Smooth muscle cell (in vitro differentiated cells): ENCODE measurements around the gene SRF. TPM values are rescaled to one million over a fixed set of nuclear protein-coding genes. Genes with fewer than 3 reads are reported as not detected.

Experiments
- DNase-seq: peaks from one replicate; lab custom pipeline; 2025; ENCODE audit not compliant: unreplicated experiment; lab: John Stamatoyannopoulos, UW
- H2AFZ ChIP-seq: fragments of 200-600 bp; sonication (generic); 2 replicates; pipeline ENCODE4 v1.6.0; 2016; ENCODE audit warnings: antibody characterized with exemption, low read depth, mild to moderate bottlenecking
- H3F3A ChIP-seq: fragments of 200-600 bp; sonication (generic); 2 replicates; pipeline ENCODE4 v1.6.0; 2017; ENCODE audit warnings: antibody characterized with exemption, low read depth
- H3K27ac ChIP-seq: fragments of 200-600 bp; sonication (generic); 2 replicates; pipeline ENCODE4 v1.5.1; 2016; ENCODE audit warnings: low read depth, mild to moderate bottlenecking
- H3K27me3 ChIP-seq: fragments of 200-600 bp; sonication (generic); 2 replicates; pipeline ENCODE4 v1.6.1; 2016; ENCODE audit warnings: low read depth, mild to moderate bottlenecking
- H3K36me3 ChIP-seq: fragments of 200-600 bp; sonication (generic); 2 replicates; pipeline ENCODE4 v1.5.1; 2016; ENCODE audit warnings: low read depth
- H3K4me1 ChIP-seq: fragments of 200-600 bp; sonication (generic); 2 replicates; pipeline ENCODE4 v1.5.1; 2016; ENCODE audit warnings: low read depth
- H3K4me2 ChIP-seq: fragments of 200-600 bp; sonication (generic); 2 replicates; pipeline ENCODE4 v1.6.0; 2016; ENCODE audit warnings: mild to moderate bottlenecking
- H3K4me3 ChIP-seq: fragments of 200-600 bp; sonication (generic); 2 replicates; pipeline ENCODE4 v1.5.1; 2016; ENCODE audit warnings: mild to moderate bottlenecking
- H3K79me2 ChIP-seq: fragments of 200-600 bp; sonication (generic); 2 replicates; pipeline ENCODE4 v1.6.0; 2016; ENCODE audit warnings: low read depth, mild to moderate bottlenecking
- H3K9ac ChIP-seq: fragments of 200-600 bp; sonication (generic); 2 replicates; pipeline ENCODE4 v1.6.0; 2016; ENCODE audit warnings: low read depth
- H3K9me3 ChIP-seq: fragments of 200-600 bp; sonication (generic); replicated peaks from 2 replicates; pipeline ENCODE4 v1.5.1; 2016; ENCODE audit warnings: low read depth
- H4K20me1 ChIP-seq: fragments of 200-600 bp; sonication (generic); 2 replicates; pipeline ENCODE4 v1.6.0; 2016; ENCODE audit warnings: low read depth
- CTCF ChIP-seq: fragments of 200-600 bp; sonication (generic); IDR thresholded peaks from 2 replicates; pipeline ENCODE4 v1.5.1; 2017; ENCODE audit warnings: borderline replicate concordance, mild to moderate bottlenecking, antibody characterized with exemption; ENCODE audit not compliant: insufficient read depth, poor library complexity, severe bottlenecking
- WGBS: methylation state at CpG from one replicate; pipeline ENCODE4 v1.1.7; 2016; ENCODE audit warnings: low lambda C conversion rate; 5-methylcytosine and 5-hydroxymethylcytosine counted together
- polyA plus RNA-seq: library from polyadenylated mRNA; unstranded; fragments of >200 nt; fragmentation: Nextera tagmentation; extraction: Ambion mirVana; gene quantifications from 2 replicates; pipeline ENCODE4 v1.2.1, GENCODE V29; 2016
- total RNA-seq: library from RNA; depleted of rRNA; stranded (reverse); fragments of >200 nt; gene quantifications from 2 replicates; pipeline ENCODE4 v1.2.3, GENCODE V29; 2014

SRF gene
- total and polyA plus RNA-seq, 2 experiments from 2014 or later, result 6.8 to 22.9 TPM

- no peaks in the 10 kb centered on the region for H4K20me1 ChIP-seq
- no peaks in the 10 kb centered on the region for H3K9me3 ChIP-seq
- no peaks in the 10 kb centered on the region for H3K79me2 ChIP-seq
- H2AFZ ChIP-seq, result no peak overlapping the region
- H3K36me3 ChIP-seq, result no peaks in the 10 kb centered on the region
- no peak for DNase-seq
- no peaks in the 10 kb centered on the region for H3K27me3 ChIP-seq
- H3K27ac ChIP-seq, result no peak overlapping the region
- H3K9ac ChIP-seq, result no peak overlapping the region
- 90% methylated on average over 20 of the region's 20 CpGs for WGBS
- no peaks in the 10 kb centered on the region for H3K4me1 ChIP-seq
- H3K4me3 ChIP-seq, result no peak overlapping the region
- no peak overlapping the region for H3K4me2 ChIP-seq
- no peak for TF ChIP-seq CTCF
- H3F3A ChIP-seq, result no peaks in the 10 kb centered on the region
Observed at GRCh38 chr6:43221046-43221972, 50.2 kb downstream of the SRF start.

GRCh38 chr6:43222418-43223059 lies 51.5 kb downstream of the SRF start:
- TF ChIP-seq CTCF, result no peak
- Histone ChIP-seq H3K27me3 (no peaks in the 10 kb centered on the region), H3K9ac (no peak overlapping the region), H3F3A (no peaks in the 10 kb centered on the region), H3K4me2 (no peak overlapping the region), H4K20me1 (no peaks in the 10 kb centered on the region), H3K36me3 (no peaks in the 10 kb centered on the region), H3K4me1 (no peaks in the 10 kb centered on the region), H2AFZ (no peak overlapping the region), H3K79me2 (no peaks in the 10 kb centered on the region), H3K27ac (no peak overlapping the region), H3K9me3 (no peaks in the 10 kb centered on the region), H3K4me3 (no peak overlapping the region)
- DNase-seq, result no peak
- 97% methylated on average over 15 of the region's 15 CpGs for WGBS

- DNase-seq, result no peak
- no peaks in the 10 kb centered on the region for H3K4me1 ChIP-seq
- no peak overlapping the region for H3K4me2 ChIP-seq
- H3K9ac ChIP-seq, result no peak overlapping the region
- no peaks in the 10 kb centered on the region for H3K27me3 ChIP-seq
- no peaks in the 10 kb centered on the region for H3F3A ChIP-seq
- H2AFZ ChIP-seq, result no peak overlapping the region
- H3K4me3 ChIP-seq, result no peak overlapping the region
- 94% methylated on average over 14 of the region's 14 CpGs for WGBS
- H3K36me3 ChIP-seq, result no peaks in the 10 kb centered on the region
- no peaks in the 10 kb centered on the region for H4K20me1 ChIP-seq
- H3K79me2 ChIP-seq, result no peaks in the 10 kb centered on the region
- no peak for TF ChIP-seq CTCF
- no peaks in the 10 kb centered on the region for H3K9me3 ChIP-seq
- H3K27ac ChIP-seq, result no peak overlapping the region
Observed at GRCh38 chr6:43223175-43223574, 52.1 kb downstream of the SRF start.
